WTC11 (cell line): Measurements from ENCODE around the gene ZNF236. TPM values are rescaled to one million over a fixed set of nuclear protein-coding genes. Genes with fewer than 3 reads are reported as not detected.

ENCODE experiments used
- ATAC-seq: fragments of 200-7000 bp; cut with Tn5 transposase; 2 replicates; pipeline ENCODE4 v1.10.0; 2021; ENCODE audit warnings: mild to moderate bottlenecking, moderate library complexity
- CTCF ChIA-PET: fragments of 300-600 bp; sonication (Branson Sonifier 250); formaldehyde crosslinking; loops from one replicate; lab custom pipeline; 2021; ENCODE audit warnings: antibody characterized with exemption; lab: Charles Lee
- POLR2A ChIA-PET: fragments of 350-600 bp; sonication (Branson Sonifier 250); formaldehyde crosslinking; loops from one replicate; lab custom pipeline; 2021; ENCODE audit warnings: antibody characterized with exemption; lab: Charles Lee
- DNase-seq: peaks from one replicate; pipeline ENCODE4 v3.0.0; 2021; ENCODE audit warnings: low spot score
- H3K27ac Mint-ChIP-seq: 2 replicates; pipeline ENCODE4 v1.8.0; 2021; ENCODE audit warnings: mixed read lengths
- H3K27me3 Mint-ChIP-seq: 2 replicates; pipeline ENCODE4 v1.8.0; 2021; ENCODE audit warnings: low read depth, mild to moderate bottlenecking, moderate library complexity, mixed read lengths
- H3K36me3 Mint-ChIP-seq: 2 replicates; pipeline ENCODE4 v1.8.0; 2021; ENCODE audit warnings: mixed read lengths
- H3K4me1 Mint-ChIP-seq: 2 replicates; pipeline ENCODE4 v1.8.0; 2022; ENCODE audit warnings: mixed read lengths
- H3K4me3 Mint-ChIP-seq: 2 replicates; pipeline ENCODE4 v1.8.0; 2021; ENCODE audit warnings: mild to moderate bottlenecking, moderate library complexity, mixed read lengths
- H3K9me3 Mint-ChIP-seq: 2 replicates; pipeline ENCODE4 v1.8.0; 2021; ENCODE audit warnings: mixed read lengths
- ATF1 ChIP-seq: sonication (generic); formaldehyde crosslinking; IDR thresholded peaks from 2 replicates; pipeline ENCODE4 v1.8.1; 2023; ENCODE audit warnings: mild to moderate bottlenecking, moderate library complexity, missing genetic modification reagents
- CREB1 ChIP-seq: sonication (generic); formaldehyde crosslinking; IDR thresholded peaks from 2 replicates; pipeline ENCODE4 v1.8.0; 2023; ENCODE audit warnings: mild to moderate bottlenecking, missing genetic modification reagents
- EMX1 ChIP-seq: fragments of 250-450 bp; sonication (Bioruptor Pico); IDR thresholded peaks from 2 replicates; pipeline ENCODE4 v1.8.0; 2021; ENCODE audit warnings: mild to moderate bottlenecking
- GRHL2 ChIP-seq: fragments of 250-450 bp; sonication (Bioruptor Pico); IDR thresholded peaks from 2 replicates; pipeline ENCODE4 v1.8.0; 2022; ENCODE audit warnings: mild to moderate bottlenecking, moderate library complexity; ENCODE audit not compliant: insufficient replicate concordance, severe bottlenecking
- GTF2I ChIP-seq: fragments of 250-450 bp; sonication (Bioruptor Pico); conservative IDR thresholded peaks from 2 replicates; pipeline ENCODE4 v1.4.0; 2021; ENCODE audit warnings: mild to moderate bottlenecking
- JAZF1 ChIP-seq: fragments of 250-450 bp; sonication (Bioruptor Pico); IDR thresholded peaks from 2 replicates; pipeline ENCODE4 v1.9.0; 2021; ENCODE audit warnings: moderate library complexity, mild to moderate bottlenecking, inconsistent platforms
- MXD4 ChIP-seq: fragments of 250-450 bp; sonication (Bioruptor Pico); IDR thresholded peaks from 2 replicates; pipeline ENCODE4 v1.8.0; 2021; ENCODE audit warnings: mild to moderate bottlenecking, moderate library complexity, borderline replicate concordance
- NR1H2 ChIP-seq: sonication (generic); formaldehyde crosslinking; IDR thresholded peaks from 2 replicates; pipeline ENCODE4 v1.9.0; 2021; ENCODE audit warnings: mild to moderate bottlenecking, moderate library complexity, missing genetic modification reagents
- NR2C2 ChIP-seq: sonication (generic); formaldehyde crosslinking; IDR thresholded peaks from 2 replicates; pipeline ENCODE4 v1.8.0; 2022; ENCODE audit warnings: mild to moderate bottlenecking, missing genetic modification reagents
- TEAD1 ChIP-seq: sonication (generic); formaldehyde crosslinking; IDR thresholded peaks from 2 replicates; pipeline ENCODE4 v1.8.0; 2022; ENCODE audit warnings: mild to moderate bottlenecking, missing genetic modification reagents
- TEAD4 ChIP-seq: sonication (generic); formaldehyde crosslinking; IDR thresholded peaks from 2 replicates; pipeline ENCODE4 v1.8.0; 2022; ENCODE audit warnings: mild to moderate bottlenecking, missing genetic modification reagents
- TP53 ChIP-seq: sonication (generic); formaldehyde crosslinking; IDR thresholded peaks from 2 replicates; pipeline ENCODE4 v1.8.1; 2023; ENCODE audit warnings: mild to moderate bottlenecking, missing genetic modification reagents
- ZNF263 ChIP-seq: sonication (generic); formaldehyde crosslinking; IDR thresholded peaks from 2 replicates; pipeline ENCODE4 v1.8.1; 2022; ENCODE audit warnings: low read depth, mild to moderate bottlenecking, moderate library complexity, missing genetic modification reagents
- total RNA-seq: library from RNA; stranded (reverse); gene quantifications from 3 replicates; pipeline ENCODE4 v1.2.3, GENCODE V29; 2021
- TF ChIP-seq, protein P1 (sequence below): fragments of 250-450 bp; sonication (Bioruptor Pico); IDR thresholded peaks from 2 replicates; pipeline ENCODE4 v1.8.0; 2021; ENCODE audit warnings: mild to moderate bottlenecking
- TF ChIP-seq, protein P2 (sequence below): fragments of 200-600 bp; IDR thresholded peaks from 2 replicates; pipeline ENCODE4 v1.8.0; 2022; ENCODE audit warnings: antibody characterized with exemption
- TF ChIP-seq, protein P3 (sequence below): sonication (generic); formaldehyde crosslinking; IDR thresholded peaks from 2 replicates; pipeline ENCODE4 v1.8.1; 2023; ENCODE audit warnings: mild to moderate bottlenecking, missing genetic modification reagents
- TF ChIP-seq, protein P4 (sequence below): sonication (generic); formaldehyde crosslinking; IDR thresholded peaks from 2 replicates; pipeline ENCODE4 v1.8.0; 2022; ENCODE audit warnings: mild to moderate bottlenecking, missing genetic modification reagents
- TF ChIP-seq, protein P5 (sequence below): sonication (generic); formaldehyde crosslinking; conservative IDR thresholded peaks from 2 replicates; pipeline ENCODE4 v1.8.1; 2022; ENCODE audit warnings: mild to moderate bottlenecking, missing genetic modification reagents
- TF ChIP-seq, protein P6 (sequence below): sonication (generic); formaldehyde crosslinking; IDR thresholded peaks from 2 replicates; pipeline ENCODE4 v1.8.0; 2023; ENCODE audit warnings: missing genetic modification reagents, mild to moderate bottlenecking, borderline replicate concordance

The ZNF236 gene
- total RNA-seq, 1 experiment from 2014 or later = 19.9 TPM

DNA sequence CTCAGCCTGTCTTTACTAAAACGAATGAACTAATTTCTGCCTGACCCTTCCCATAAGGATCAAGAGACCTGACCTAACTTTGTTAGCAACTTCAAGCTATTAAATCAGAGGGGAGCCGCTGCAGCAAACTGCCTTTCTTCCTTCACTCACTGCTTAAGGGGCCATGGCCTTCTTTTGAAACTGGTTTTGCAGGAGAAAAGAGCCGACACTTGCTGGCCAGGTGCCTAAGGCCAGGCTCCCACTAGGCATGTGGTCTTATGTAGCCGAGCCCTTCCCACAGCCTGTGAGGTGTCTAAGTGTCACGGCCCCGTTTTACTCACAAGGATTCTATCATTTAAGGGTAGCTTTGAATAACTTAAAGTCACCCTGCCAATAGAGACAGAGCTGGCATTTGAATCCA, 130.8 kb downstream of the ZNF236 start:
- peak overlapping the region; percentile 71 for H3K27ac Mint-ChIP-seq
- ATAC-seq = no peak
- POLR2A ChIA-PET = no interaction called here

More for the DNA sequence above, 130.8 kb downstream of the ZNF236 start:
- H3K9me3 Mint-ChIP-seq = no peaks in the 10 kb centered on the region
- H3K4me3 Mint-ChIP-seq = no peak overlapping the region
- DNase-seq = no peak
- TF ChIP-seq GRHL2 (CRISPR knock-in tag) (no peak), GTF2I (CRISPR knock-in tag) (no peak), ZNF263 (CRISPR knock-in tag) (no peak), MXD4 (no peak), ATF1 (CRISPR knock-in tag) (no peak), TEAD1 (CRISPR knock-in tag) (no peak), TEAD4 (CRISPR knock-in tag) (no peak), TP53 (CRISPR knock-in tag) (no peak), EMX1 (CRISPR knock-in tag) (no peak), NR1H2 (CRISPR knock-in tag) (no peak), JAZF1 (CRISPR knock-in tag) (no peak), NR2C2 (CRISPR knock-in tag) (no peak), CREB1 (CRISPR knock-in tag) (no peak)
- TF ChIP-seq, protein P1, sequence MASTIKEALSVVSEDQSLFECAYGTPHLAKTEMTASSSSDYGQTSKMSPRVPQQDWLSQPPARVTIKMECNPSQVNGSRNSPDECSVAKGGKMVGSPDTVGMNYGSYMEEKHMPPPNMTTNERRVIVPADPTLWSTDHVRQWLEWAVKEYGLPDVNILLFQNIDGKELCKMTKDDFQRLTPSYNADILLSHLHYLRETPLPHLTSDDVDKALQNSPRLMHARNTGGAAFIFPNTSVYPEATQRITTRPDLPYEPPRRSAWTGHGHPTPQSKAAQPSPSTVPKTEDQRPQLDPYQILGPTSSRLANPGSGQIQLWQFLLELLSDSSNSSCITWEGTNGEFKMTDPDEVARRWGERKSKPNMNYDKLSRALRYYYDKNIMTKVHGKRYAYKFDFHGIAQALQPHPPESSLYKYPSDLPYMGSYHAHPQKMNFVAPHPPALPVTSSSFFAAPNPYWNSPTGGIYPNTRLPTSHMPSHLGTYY (CRISPR knock-in tag) = no peak
- TF ChIP-seq, protein P2, sequence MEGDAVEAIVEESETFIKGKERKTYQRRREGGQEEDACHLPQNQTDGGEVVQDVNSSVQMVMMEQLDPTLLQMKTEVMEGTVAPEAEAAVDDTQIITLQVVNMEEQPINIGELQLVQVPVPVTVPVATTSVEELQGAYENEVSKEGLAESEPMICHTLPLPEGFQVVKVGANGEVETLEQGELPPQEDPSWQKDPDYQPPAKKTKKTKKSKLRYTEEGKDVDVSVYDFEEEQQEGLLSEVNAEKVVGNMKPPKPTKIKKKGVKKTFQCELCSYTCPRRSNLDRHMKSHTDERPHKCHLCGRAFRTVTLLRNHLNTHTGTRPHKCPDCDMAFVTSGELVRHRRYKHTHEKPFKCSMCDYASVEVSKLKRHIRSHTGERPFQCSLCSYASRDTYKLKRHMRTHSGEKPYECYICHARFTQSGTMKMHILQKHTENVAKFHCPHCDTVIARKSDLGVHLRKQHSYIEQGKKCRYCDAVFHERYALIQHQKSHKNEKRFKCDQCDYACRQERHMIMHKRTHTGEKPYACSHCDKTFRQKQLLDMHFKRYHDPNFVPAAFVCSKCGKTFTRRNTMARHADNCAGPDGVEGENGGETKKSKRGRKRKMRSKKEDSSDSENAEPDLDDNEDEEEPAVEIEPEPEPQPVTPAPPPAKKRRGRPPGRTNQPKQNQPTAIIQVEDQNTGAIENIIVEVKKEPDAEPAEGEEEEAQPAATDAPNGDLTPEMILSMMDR = no peak
- TF ChIP-seq, protein P3, sequence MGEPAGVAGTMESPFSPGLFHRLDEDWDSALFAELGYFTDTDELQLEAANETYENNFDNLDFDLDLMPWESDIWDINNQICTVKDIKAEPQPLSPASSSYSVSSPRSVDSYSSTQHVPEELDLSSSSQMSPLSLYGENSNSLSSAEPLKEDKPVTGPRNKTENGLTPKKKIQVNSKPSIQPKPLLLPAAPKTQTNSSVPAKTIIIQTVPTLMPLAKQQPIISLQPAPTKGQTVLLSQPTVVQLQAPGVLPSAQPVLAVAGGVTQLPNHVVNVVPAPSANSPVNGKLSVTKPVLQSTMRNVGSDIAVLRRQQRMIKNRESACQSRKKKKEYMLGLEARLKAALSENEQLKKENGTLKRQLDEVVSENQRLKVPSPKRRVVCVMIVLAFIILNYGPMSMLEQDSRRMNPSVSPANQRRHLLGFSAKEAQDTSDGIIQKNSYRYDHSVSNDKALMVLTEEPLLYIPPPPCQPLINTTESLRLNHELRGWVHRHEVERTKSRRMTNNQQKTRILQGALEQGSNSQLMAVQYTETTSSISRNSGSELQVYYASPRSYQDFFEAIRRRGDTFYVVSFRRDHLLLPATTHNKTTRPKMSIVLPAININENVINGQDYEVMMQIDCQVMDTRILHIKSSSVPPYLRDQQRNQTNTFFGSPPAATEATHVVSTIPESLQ = no peak
- TF ChIP-seq, protein P4, sequence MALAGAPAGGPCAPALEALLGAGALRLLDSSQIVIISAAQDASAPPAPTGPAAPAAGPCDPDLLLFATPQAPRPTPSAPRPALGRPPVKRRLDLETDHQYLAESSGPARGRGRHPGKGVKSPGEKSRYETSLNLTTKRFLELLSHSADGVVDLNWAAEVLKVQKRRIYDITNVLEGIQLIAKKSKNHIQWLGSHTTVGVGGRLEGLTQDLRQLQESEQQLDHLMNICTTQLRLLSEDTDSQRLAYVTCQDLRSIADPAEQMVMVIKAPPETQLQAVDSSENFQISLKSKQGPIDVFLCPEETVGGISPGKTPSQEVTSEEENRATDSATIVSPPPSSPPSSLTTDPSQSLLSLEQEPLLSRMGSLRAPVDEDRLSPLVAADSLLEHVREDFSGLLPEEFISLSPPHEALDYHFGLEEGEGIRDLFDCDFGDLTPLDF = no peak
- TF ChIP-seq, protein P5, sequence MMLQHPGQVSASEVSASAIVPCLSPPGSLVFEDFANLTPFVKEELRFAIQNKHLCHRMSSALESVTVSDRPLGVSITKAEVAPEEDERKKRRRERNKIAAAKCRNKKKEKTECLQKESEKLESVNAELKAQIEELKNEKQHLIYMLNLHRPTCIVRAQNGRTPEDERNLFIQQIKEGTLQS (CRISPR knock-in tag) = no peak
- TF ChIP-seq, protein P6, sequence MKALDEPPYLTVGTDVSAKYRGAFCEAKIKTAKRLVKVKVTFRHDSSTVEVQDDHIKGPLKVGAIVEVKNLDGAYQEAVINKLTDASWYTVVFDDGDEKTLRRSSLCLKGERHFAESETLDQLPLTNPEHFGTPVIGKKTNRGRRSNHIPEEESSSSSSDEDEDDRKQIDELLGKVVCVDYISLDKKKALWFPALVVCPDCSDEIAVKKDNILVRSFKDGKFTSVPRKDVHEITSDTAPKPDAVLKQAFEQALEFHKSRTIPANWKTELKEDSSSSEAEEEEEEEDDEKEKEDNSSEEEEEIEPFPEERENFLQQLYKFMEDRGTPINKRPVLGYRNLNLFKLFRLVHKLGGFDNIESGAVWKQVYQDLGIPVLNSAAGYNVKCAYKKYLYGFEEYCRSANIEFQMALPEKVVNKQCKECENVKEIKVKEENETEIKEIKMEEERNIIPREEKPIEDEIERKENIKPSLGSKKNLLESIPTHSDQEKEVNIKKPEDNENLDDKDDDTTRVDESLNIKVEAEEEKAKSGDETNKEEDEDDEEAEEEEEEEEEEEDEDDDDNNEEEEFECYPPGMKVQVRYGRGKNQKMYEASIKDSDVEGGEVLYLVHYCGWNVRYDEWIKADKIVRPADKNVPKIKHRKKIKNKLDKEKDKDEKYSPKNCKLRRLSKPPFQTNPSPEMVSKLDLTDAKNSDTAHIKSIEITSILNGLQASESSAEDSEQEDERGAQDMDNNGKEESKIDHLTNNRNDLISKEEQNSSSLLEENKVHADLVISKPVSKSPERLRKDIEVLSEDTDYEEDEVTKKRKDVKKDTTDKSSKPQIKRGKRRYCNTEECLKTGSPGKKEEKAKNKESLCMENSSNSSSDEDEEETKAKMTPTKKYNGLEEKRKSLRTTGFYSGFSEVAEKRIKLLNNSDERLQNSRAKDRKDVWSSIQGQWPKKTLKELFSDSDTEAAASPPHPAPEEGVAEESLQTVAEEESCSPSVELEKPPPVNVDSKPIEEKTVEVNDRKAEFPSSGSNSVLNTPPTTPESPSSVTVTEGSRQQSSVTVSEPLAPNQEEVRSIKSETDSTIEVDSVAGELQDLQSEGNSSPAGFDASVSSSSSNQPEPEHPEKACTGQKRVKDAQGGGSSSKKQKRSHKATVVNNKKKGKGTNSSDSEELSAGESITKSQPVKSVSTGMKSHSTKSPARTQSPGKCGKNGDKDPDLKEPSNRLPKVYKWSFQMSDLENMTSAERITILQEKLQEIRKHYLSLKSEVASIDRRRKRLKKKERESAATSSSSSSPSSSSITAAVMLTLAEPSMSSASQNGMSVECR (CRISPR knock-in tag) = no peak
- 0 out of 2 replicates have a peak, but pooled peaks cover 3% of the 10 kb centered on the region for H3K4me1 Mint-ChIP-seq
- peaks cover 36% of the 10 kb centered on the region for H3K36me3 Mint-ChIP-seq
- no peaks in the 10 kb centered on the region for H3K27me3 Mint-ChIP-seq
- CTCF ChIA-PET = no interaction called here
